ENCODE measurements around the gene TREML1.
A peak's percentile ranks its signal among the peaks of the same experiment; 100 is the strongest.
"Not testable (repeated sequence)": the region's sequence is repeated elsewhere in the genome, so short reads cannot be mapped to it uniquely, and the experiment has no call there.

TREML1 gene

GRCh38 chr6:41194386-41194785, 40.2 kb upstream of the TREML1 start:
- TF ChIP-seq, protein P1, sequence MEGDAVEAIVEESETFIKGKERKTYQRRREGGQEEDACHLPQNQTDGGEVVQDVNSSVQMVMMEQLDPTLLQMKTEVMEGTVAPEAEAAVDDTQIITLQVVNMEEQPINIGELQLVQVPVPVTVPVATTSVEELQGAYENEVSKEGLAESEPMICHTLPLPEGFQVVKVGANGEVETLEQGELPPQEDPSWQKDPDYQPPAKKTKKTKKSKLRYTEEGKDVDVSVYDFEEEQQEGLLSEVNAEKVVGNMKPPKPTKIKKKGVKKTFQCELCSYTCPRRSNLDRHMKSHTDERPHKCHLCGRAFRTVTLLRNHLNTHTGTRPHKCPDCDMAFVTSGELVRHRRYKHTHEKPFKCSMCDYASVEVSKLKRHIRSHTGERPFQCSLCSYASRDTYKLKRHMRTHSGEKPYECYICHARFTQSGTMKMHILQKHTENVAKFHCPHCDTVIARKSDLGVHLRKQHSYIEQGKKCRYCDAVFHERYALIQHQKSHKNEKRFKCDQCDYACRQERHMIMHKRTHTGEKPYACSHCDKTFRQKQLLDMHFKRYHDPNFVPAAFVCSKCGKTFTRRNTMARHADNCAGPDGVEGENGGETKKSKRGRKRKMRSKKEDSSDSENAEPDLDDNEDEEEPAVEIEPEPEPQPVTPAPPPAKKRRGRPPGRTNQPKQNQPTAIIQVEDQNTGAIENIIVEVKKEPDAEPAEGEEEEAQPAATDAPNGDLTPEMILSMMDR (IDR thresholded peaks at IDR 0.05; ENCODE audit: low read depth, low read length), result no peak
- no peak for DNase-seq (ENCODE audit: extremely low read depth, low read depth)

- no peak for DNase-seq (ENCODE audit: extremely low read depth, low read depth)
- TF ChIP-seq, protein P1 (IDR thresholded peaks at IDR 0.05; ENCODE audit: low read depth, low read length), result no peak
Observed at GRCh38 chr6:41193884-41194283, 39.7 kb upstream of the TREML1 start.

DNA sequence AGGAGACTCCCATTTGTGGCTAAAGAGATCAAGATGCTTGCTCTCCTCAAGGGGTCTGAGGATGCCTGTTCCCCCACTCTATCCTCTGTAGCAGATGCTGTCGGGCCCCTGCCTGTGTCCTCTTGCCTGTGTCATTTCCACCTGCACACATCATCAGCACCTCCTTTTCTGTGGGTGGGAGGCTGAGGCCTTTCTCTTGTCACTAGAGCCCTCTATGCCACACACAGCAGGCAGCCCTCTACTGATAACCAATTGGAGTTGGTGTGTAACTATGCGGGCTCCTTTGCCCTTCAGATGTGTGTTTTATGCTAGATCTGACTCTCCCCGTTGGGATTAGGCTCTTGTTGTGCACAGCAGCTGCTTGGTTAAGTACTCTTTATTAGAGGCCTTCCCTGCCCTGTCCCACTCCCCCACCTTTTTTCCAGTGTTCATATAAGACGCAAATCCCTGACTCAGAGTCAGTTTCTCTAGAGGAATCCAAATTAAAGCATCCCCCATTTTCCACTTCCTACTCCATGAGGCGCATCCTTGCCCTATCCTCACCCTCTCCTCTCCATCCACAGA, 39.1 kb upstream of the TREML1 start:
- TF ChIP-seq, protein P1 (IDR thresholded peaks at IDR 0.05; ENCODE audit: low read depth, low read length), result no peak
- DNase-seq (ENCODE audit: extremely low read depth, low read depth), result no peak

- TF ChIP-seq, protein P1 (IDR thresholded peaks at IDR 0.05; ENCODE audit: low read depth, low read length), result peak; percentile 38
- DNase-seq (ENCODE audit: extremely low read depth, low read depth), result no peak
Observed at GRCh38 chr6:41191569-41191968, 37.4 kb upstream of the TREML1 start.

GRCh38 chr6:41190791-41191190, 36.6 kb upstream of the TREML1 start:
- TF ChIP-seq, protein P1 (IDR thresholded peaks at IDR 0.05; ENCODE audit: low read depth, low read length), result no peak
- DNase-seq (ENCODE audit: extremely low read depth, low read depth), result no peak

DNA sequence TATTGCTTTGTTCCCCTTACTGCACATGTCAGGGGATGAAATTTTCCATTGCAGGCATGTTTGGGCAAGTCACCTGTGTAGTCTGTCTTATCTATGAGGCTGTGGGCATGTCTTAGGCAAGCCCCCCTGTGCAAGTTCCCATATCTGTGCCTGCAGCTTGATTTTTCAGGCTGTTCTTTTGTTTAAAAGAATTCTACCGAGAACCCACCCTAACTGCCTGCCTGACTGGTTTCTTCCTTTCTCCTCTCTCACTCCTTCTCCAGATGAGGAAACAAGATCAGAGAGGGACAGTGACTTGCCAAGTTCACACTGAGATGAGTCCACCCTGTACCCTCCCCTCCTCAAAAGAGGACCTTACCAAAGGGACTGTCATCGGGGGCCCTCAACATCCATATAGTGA, 35.8 kb upstream of the TREML1 start:
- TF ChIP-seq, protein P1 (IDR thresholded peaks at IDR 0.05; ENCODE audit: low read depth, low read length), result no peak
- DNase-seq (ENCODE audit: extremely low read depth, low read depth), result no peak

DNA sequence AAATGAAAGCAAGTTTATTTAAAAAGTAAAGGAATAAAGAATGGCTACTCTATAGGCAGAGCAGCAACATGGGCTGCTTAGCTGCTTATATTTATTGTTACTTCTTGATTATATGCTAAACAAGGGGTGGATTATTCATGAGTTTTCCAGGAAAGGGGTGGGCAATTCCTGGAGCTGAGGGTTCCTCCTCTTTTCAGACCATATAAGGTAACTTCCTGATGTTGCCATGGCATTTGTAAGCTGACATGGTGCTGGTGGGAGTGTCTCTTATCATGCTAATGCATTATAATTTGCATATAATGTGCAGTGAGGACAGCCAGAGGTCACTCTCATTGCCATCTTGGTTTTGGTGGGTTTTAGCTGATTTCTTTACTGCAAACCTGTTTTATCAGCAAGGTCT, 34.9 kb upstream of the TREML1 start:
- DNase-seq (ENCODE audit: extremely low read depth, low read depth), result not testable (repeated sequence)
